HCT116 (cell line): ENCODE data around the gene MFN1. TPM values are rescaled to one million over a fixed set of nuclear protein-coding genes. Genes with fewer than 3 reads are reported as not detected.

ENCODE experiments used
- ATAC-seq: fragments of 200-7000 bp; cut with Tn5 transposase; 2 replicates; pipeline ENCODE4 v1.9.1; 2020; ENCODE audit warnings: mild to moderate bottlenecking, moderate library complexity
- BruUV-seq: library from RNA; stranded (reverse); fragments of 400-500 nt; replicated peaks from 2 replicates; lab custom pipeline; 2021; lab: Mats Ljungman, UMichigan
- CTCF ChIA-PET: fragments of 300-600 bp; sonication (Branson Sonifier 250); formaldehyde crosslinking; loops from one replicate; lab custom pipeline; 2021; ENCODE audit warnings: antibody characterized with exemption; lab: Charles Lee
- POLR2A ChIA-PET: fragments of 300-600, 350-600 bp; sonication (Branson Sonifier 250); formaldehyde crosslinking; loops from one replicate; lab custom pipeline; 2021; ENCODE audit warnings: antibody characterized with exemption; lab: Charles Lee
- RAD21 ChIA-PET, 2 experiments: fragments of 300-600 bp; sonication (Branson Sonifier 250); formaldehyde crosslinking; loops; one replicate each; lab custom pipeline; 2023; ENCODE audit warnings: low total read pairs in 2 of 2; ENCODE audit not compliant: uncharacterized antibody in 2 of 2, unreplicated experiment in 2 of 2, low non-redundant PET in 1 of 2; lab: Charles Lee
- DNase-seq: peaks from one replicate; pipeline ENCODE4 v3.0.0-alpha.2; 2010; ENCODE audit warnings: low read depth, low spot score
- H2AFZ ChIP-seq: fragments of 200-600 bp; shearing (Covaris generic), sonication (generic); 2 replicates; pipeline ENCODE4 v1.6.1; 2017; ENCODE audit warnings: low read depth, mixed run types, mixed read lengths, antibody characterized with exemption, low read length; ENCODE audit not compliant: poor library complexity, severe bottlenecking
- H3K27ac ChIP-seq: 2 replicates; pipeline ENCODE4 v1.5.1; 2012; ENCODE audit warnings: low read depth, low read length
- H3K27me3 ChIP-seq: fragments of 200-600 bp; sonication (generic); 2 replicates; pipeline ENCODE4 v1.6.1; 2016; ENCODE audit warnings: mixed run types, low read length, mixed read lengths; ENCODE audit not compliant: insufficient read depth
- H3K36me3 ChIP-seq, 2 experiments: fragments of 200-500 bp in 1 of 2; fragments of 200-600 bp in 1 of 2; sonication (Bioruptor generic) in 1 of 2; sonication (generic) in 1 of 2; 2 replicates each; pipeline versions ENCODE4 v1.5.1 to v1.6.1; 2014 to 2016; ENCODE audit warnings: low read length in 2 of 2, inconsistent platforms in 1 of 2, mixed read lengths in 1 of 2, mixed run types in 1 of 2; ENCODE audit not compliant: insufficient read depth in 2 of 2, control insufficient read depth in 1 of 2
- H3K4me1 ChIP-seq, 2 experiments: fragments of 200-600 bp in 1 of 2; sonication (generic) in 1 of 2; 2 replicates each; pipeline versions ENCODE4 v1.5.1 to v1.6.1; 2012 to 2017; ENCODE audit warnings: low read length in 2 of 2, inconsistent platforms in 1 of 2, mild to moderate bottlenecking in 1 of 2, mixed read lengths in 1 of 2, mixed run types in 1 of 2, moderate library complexity in 1 of 2; ENCODE audit not compliant: insufficient read depth in 2 of 2, control insufficient read depth in 1 of 2
- H3K4me2 ChIP-seq: fragments of 200-600 bp; sonication (generic); 2 replicates; pipeline ENCODE4 v1.6.1; 2017; ENCODE audit warnings: mixed run types, low read length, mixed read lengths
- H3K4me3 ChIP-seq, 2 experiments: fragments of 200-600 bp in 1 of 2; sonication (generic) in 1 of 2; replicated peaks in 1 of 2; 2 replicates each; pipeline ENCODE4 v1.5.1; 2011 to 2016; ENCODE audit warnings: low read length in 2 of 2, control low read depth in 1 of 2, low read depth in 1 of 2, mild to moderate bottlenecking in 1 of 2, mixed read lengths in 1 of 2, mixed run types in 1 of 2
- H3K79me2 ChIP-seq: fragments of 200-600 bp; sonication (generic); 2 replicates; pipeline ENCODE4 v1.6.1; 2017; ENCODE audit warnings: mild to moderate bottlenecking, mixed run types, low read length, moderate library complexity, mixed read lengths; ENCODE audit not compliant: insufficient read depth
- H3K9ac ChIP-seq: fragments of 200-600 bp; sonication (generic); 2 replicates; pipeline ENCODE4 v1.6.1; 2016; ENCODE audit warnings: low read length, mixed read lengths
- H3K9me2 ChIP-seq: fragments of 200-600 bp; sonication (generic), shearing (Covaris generic); 2 replicates; pipeline ENCODE4 v1.6.1; 2017; ENCODE audit warnings: mixed run types, mild to moderate bottlenecking, moderate library complexity; ENCODE audit not compliant: insufficient read depth
- H3K9me3 ChIP-seq, 2 experiments: fragments of 200-500 bp in 1 of 2; fragments of 200-600 bp in 1 of 2; sonication (Bioruptor generic) in 1 of 2; sonication (generic) in 1 of 2; 2 replicates each; pipeline ENCODE4 v1.6.1; 2014 to 2017; ENCODE audit warnings: low read length in 2 of 2, mixed read lengths in 2 of 2, inconsistent platforms in 1 of 2, low read depth in 1 of 2, mild to moderate bottlenecking in 1 of 2, mixed run types in 1 of 2, moderate library complexity in 1 of 2; ENCODE audit not compliant: control insufficient read depth in 1 of 2, insufficient read depth in 1 of 2
- H4K20me1 ChIP-seq: fragments of 200-600 bp; sonication (generic), shearing (Covaris generic); 2 replicates; pipeline ENCODE4 v1.6.1; 2017; ENCODE audit warnings: mixed run types, mild to moderate bottlenecking, moderate library complexity; ENCODE audit not compliant: insufficient read depth
- CEBPB ChIP-seq: IDR thresholded peaks from 2 replicates; pipeline ENCODE4 v1.6.1; 2012; ENCODE audit warnings: low read depth
- EGR1 ChIP-seq: IDR thresholded peaks from 2 replicates; pipeline ENCODE4 v1.6.1; 2012; ENCODE audit warnings: low read depth
- ELF1 ChIP-seq: IDR thresholded peaks from 2 replicates; pipeline ENCODE4 v1.6.1; 2012; ENCODE audit warnings: low read depth, borderline replicate concordance
- EZH2phosphoT487 ChIP-seq: fragments of 200-600 bp; IDR thresholded peaks from 2 replicates; pipeline ENCODE4 v1.6.1; 2018; ENCODE audit warnings: antibody characterized with exemption, borderline replicate concordance
- FOSL1 ChIP-seq: IDR thresholded peaks from 2 replicates; pipeline ENCODE4 v1.6.1; 2012; ENCODE audit warnings: low read depth
- POLR2A ChIP-seq: IDR thresholded peaks from 2 replicates; pipeline ENCODE4 v1.7.0; 2011; ENCODE audit warnings: borderline replicate concordance; ENCODE audit not compliant: insufficient read depth, insufficient read length; ENCODE audit errors: extremely low read depth
- POLR2AphosphoS5 ChIP-seq: IDR thresholded peaks from 2 replicates; pipeline ENCODE4 v1.6.1; 2011; ENCODE audit warnings: mild to moderate bottlenecking, low read depth, low read length, moderate library complexity
- SIN3A ChIP-seq: IDR thresholded peaks from 2 replicates; pipeline ENCODE4 v1.6.1; 2012; ENCODE audit warnings: low read depth
- SP1 ChIP-seq: IDR thresholded peaks from 2 replicates; pipeline ENCODE4 v1.6.1; 2012; ENCODE audit warnings: low read depth
- SRF ChIP-seq: IDR thresholded peaks from 2 replicates; pipeline ENCODE4 v1.6.1; 2012; ENCODE audit warnings: low read depth
- YY1 ChIP-seq: IDR thresholded peaks from 2 replicates; pipeline ENCODE4 v1.6.1; 2011; ENCODE audit warnings: low read length, low read depth, moderate library complexity, mild to moderate bottlenecking; ENCODE audit not compliant: insufficient replicate concordance; ENCODE audit errors: extremely low read depth
- ZFX ChIP-seq: fragments of 450-650 bp; IDR thresholded peaks from 2 replicates; pipeline ENCODE4 v1.6.1; 2017
- ZNF274 ChIP-seq: fragments of 200-500 bp; sonication (Bioruptor generic); IDR thresholded peaks from 2 replicates; pipeline ENCODE4 v1.6.1; 2014; ENCODE audit warnings: mild to moderate bottlenecking, low read depth, low read length, inconsistent platforms
- intact Hi-C: fragments of 100-400 bp; cut with micrococcal nuclease; formaldehyde crosslinking; loops from 2 replicates; pipeline ENCODE4 v1.10.0; 2022
- total RNA-seq: library from RNA; stranded (reverse); gene quantifications from one replicate; pipeline ENCODE4 v1.2.1, GENCODE V29; 2021; ENCODE audit not compliant: unreplicated experiment
- TF ChIP-seq, protein P1 (sequence below): IDR thresholded peaks from 2 replicates; pipeline ENCODE4 v1.6.1; 2012
- TF ChIP-seq, protein P2 (sequence below): IDR thresholded peaks from 2 replicates; pipeline ENCODE4 v1.6.1; 2012; ENCODE audit warnings: low read depth
- TF ChIP-seq, protein P3 (sequence below): IDR thresholded peaks from 2 replicates; pipeline ENCODE4 v1.6.1; 2011; ENCODE audit warnings: mild to moderate bottlenecking, low read length, moderate library complexity; ENCODE audit not compliant: insufficient replicate concordance; ENCODE audit errors: extremely low read depth
- TF ChIP-seq, protein P4 (sequence below), 3 experiments: fragments of 200-600 bp in 1 of 3; sonication (generic) in 1 of 3; IDR thresholded peaks in 2 of 3; conservative IDR thresholded peaks in 1 of 3; 2 replicates each; pipeline ENCODE4 v1.5.1; 2012 to 2017; ENCODE audit warnings: low read depth in 2 of 3, low read length in 2 of 3, antibody characterized with exemption in 1 of 3, borderline replicate concordance in 1 of 3, control low read depth in 1 of 3, mild to moderate bottlenecking in 1 of 3, mixed read lengths in 1 of 3, mixed run types in 1 of 3, moderate library complexity in 1 of 3; ENCODE audit not compliant: insufficient read depth in 1 of 3
- TF ChIP-seq, protein P5 (sequence below): IDR thresholded peaks from 2 replicates; pipeline ENCODE4 v1.6.1; 2012

The MFN1 gene
- total RNA-seq, 1 experiment from 2014 or later = 54.6 TPM

DNA sequence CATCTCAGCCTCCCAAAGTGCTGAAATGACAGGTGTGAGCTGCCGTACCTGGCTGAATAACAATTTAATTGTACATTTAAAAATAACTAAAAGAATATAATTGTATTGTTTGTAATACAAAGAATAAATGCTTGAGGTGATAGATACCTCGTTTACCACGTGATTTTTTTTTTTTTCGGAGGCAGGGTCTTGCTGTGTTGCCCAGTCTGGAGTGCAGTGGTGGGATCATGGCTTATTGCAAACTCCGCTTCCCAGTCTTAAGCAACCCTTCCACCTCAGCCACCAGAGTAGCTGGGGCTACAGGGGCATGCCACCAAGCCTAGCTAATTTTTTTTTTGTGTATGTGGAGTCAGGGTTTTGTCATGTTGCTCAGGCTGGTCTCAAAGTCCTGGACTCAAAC is 15.8 kb downstream of the MFN1 start:
- TF ChIP-seq ZFX = no peak
- no peak for TF ChIP-seq ZNF274
- no peak for TF ChIP-seq POLR2A
- TF ChIP-seq, protein P1, sequence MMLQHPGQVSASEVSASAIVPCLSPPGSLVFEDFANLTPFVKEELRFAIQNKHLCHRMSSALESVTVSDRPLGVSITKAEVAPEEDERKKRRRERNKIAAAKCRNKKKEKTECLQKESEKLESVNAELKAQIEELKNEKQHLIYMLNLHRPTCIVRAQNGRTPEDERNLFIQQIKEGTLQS = no peak
- no peak for TF ChIP-seq CEBPB
- TF ChIP-seq POLR2AphosphoS5 = no peak
- TF ChIP-seq, protein P2, sequence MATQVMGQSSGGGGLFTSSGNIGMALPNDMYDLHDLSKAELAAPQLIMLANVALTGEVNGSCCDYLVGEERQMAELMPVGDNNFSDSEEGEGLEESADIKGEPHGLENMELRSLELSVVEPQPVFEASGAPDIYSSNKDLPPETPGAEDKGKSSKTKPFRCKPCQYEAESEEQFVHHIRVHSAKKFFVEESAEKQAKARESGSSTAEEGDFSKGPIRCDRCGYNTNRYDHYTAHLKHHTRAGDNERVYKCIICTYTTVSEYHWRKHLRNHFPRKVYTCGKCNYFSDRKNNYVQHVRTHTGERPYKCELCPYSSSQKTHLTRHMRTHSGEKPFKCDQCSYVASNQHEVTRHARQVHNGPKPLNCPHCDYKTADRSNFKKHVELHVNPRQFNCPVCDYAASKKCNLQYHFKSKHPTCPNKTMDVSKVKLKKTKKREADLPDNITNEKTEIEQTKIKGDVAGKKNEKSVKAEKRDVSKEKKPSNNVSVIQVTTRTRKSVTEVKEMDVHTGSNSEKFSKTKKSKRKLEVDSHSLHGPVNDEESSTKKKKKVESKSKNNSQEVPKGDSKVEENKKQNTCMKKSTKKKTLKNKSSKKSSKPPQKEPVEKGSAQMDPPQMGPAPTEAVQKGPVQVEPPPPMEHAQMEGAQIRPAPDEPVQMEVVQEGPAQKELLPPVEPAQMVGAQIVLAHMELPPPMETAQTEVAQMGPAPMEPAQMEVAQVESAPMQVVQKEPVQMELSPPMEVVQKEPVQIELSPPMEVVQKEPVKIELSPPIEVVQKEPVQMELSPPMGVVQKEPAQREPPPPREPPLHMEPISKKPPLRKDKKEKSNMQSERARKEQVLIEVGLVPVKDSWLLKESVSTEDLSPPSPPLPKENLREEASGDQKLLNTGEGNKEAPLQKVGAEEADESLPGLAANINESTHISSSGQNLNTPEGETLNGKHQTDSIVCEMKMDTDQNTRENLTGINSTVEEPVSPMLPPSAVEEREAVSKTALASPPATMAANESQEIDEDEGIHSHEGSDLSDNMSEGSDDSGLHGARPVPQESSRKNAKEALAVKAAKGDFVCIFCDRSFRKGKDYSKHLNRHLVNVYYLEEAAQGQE = no peak
- no peak for TF ChIP-seq SRF
- TF ChIP-seq EGR1 = no peak
- TF ChIP-seq YY1 = no peak
- no peak for TF ChIP-seq SP1
- TF ChIP-seq FOSL1 = no peak
- TF ChIP-seq, protein P3, sequence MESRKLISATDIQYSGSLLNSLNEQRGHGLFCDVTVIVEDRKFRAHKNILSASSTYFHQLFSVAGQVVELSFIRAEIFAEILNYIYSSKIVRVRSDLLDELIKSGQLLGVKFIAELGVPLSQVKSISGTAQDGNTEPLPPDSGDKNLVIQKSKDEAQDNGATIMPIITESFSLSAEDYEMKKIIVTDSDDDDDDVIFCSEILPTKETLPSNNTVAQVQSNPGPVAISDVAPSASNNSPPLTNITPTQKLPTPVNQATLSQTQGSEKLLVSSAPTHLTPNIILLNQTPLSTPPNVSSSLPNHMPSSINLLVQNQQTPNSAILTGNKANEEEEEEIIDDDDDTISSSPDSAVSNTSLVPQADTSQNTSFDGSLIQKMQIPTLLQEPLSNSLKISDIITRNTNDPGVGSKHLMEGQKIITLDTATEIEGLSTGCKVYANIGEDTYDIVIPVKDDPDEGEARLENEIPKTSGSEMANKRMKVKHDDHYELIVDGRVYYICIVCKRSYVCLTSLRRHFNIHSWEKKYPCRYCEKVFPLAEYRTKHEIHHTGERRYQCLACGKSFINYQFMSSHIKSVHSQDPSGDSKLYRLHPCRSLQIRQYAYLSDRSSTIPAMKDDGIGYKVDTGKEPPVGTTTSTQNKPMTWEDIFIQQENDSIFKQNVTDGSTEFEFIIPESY = no peak
- TF ChIP-seq, protein P4, sequence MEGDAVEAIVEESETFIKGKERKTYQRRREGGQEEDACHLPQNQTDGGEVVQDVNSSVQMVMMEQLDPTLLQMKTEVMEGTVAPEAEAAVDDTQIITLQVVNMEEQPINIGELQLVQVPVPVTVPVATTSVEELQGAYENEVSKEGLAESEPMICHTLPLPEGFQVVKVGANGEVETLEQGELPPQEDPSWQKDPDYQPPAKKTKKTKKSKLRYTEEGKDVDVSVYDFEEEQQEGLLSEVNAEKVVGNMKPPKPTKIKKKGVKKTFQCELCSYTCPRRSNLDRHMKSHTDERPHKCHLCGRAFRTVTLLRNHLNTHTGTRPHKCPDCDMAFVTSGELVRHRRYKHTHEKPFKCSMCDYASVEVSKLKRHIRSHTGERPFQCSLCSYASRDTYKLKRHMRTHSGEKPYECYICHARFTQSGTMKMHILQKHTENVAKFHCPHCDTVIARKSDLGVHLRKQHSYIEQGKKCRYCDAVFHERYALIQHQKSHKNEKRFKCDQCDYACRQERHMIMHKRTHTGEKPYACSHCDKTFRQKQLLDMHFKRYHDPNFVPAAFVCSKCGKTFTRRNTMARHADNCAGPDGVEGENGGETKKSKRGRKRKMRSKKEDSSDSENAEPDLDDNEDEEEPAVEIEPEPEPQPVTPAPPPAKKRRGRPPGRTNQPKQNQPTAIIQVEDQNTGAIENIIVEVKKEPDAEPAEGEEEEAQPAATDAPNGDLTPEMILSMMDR (IDR thresholded peaks at IDR 0.05 in 2 of 3, conservative IDR thresholded peaks at IDR 0.05 in 1 of 3; ENCODE audit: borderline replicate concordance in 1 of 3, insufficient read depth in 1 of 3, low read depth in 2 of 3, low read length in 2 of 3) = no peak
- TF ChIP-seq, protein P5, sequence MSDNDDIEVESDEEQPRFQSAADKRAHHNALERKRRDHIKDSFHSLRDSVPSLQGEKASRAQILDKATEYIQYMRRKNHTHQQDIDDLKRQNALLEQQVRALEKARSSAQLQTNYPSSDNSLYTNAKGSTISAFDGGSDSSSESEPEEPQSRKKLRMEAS = no peak
- TF ChIP-seq ELF1 = no peak
- no peak for TF ChIP-seq EZH2phosphoT487
- no peak for TF ChIP-seq SIN3A
- Histone ChIP-seq H3K4me1 (no peaks in the 10 kb centered on the region), H3K36me3 (peaks cover 7 to 26% of the 10 kb centered on the region in 2 experiments; a peak in 3 of 4 replicates), H3K79me2 (no peaks in the 10 kb centered on the region), H3K27ac (no peak overlapping the region), H4K20me1 (no peaks in the 10 kb centered on the region), H2AFZ (no peak overlapping the region), H3K9me2 (no peaks in the 10 kb centered on the region), H3K9ac (no peak overlapping the region), H3K4me2 (no peak overlapping the region), H3K4me3 (no peak overlapping the region), H3K27me3 (no peaks in the 10 kb centered on the region), H3K9me3 (no peaks in the 10 kb centered on the region)
- CTCF ChIA-PET = no interaction called here
- intact Hi-C loops = no loop called here
- no peak for DNase-seq
- RAD21 ChIA-PET = no interaction called here
- POLR2A ChIA-PET = no interaction called here
- ATAC-seq = no peak
- no TSS peak for BruUV-seq
